Thoracic aorta (tissue), 2 donors: ENCODE results near the gene C2CD3. TPM values are rescaled to one million over a fixed set of nuclear protein-coding genes. Genes with fewer than 3 reads are reported as not detected.
"Not testable (repeated sequence)": the region's sequence is repeated elsewhere in the genome, so short reads cannot be mapped to it uniquely, and the experiment has no call there.

Experiments
- ATAC-seq: fragments of 150-250 bp; one replicate; pipeline ENCODE4 v1.8.0; 2017; ENCODE audit warnings: low read depth; ENCODE audit not compliant: insufficient number of reproducible peaks, low FRiP score
- DNase-seq: peaks from one replicate; pipeline ENCODE4 v3.0.0-alpha.2; 2020; ENCODE audit warnings: low spot score
- H3K27ac ChIP-seq, 2 donors: fragments of 200-600 bp; sonication (generic); 1 replicate in 1 of 2; 2 replicates in 1 of 2; pipeline ENCODE4 v1.5.1; 2016; ENCODE audit warnings: mild to moderate bottlenecking in 2 of 2, moderate library complexity in 2 of 2
- H3K27me3 ChIP-seq: fragments of 200-600 bp; sonication (generic); replicated peaks from 2 replicates; pipeline ENCODE4 v1.6.0; 2016; ENCODE audit warnings: mild to moderate bottlenecking; ENCODE audit not compliant: insufficient read depth
- H3K36me3 ChIP-seq: fragments of 200-600 bp; sonication (generic); one replicate; pipeline ENCODE4 v1.5.1; 2016
- H3K4me1 ChIP-seq, 2 donors: fragments of 200-600 bp; sonication (generic); 1 replicate in 1 of 2; 2 replicates in 1 of 2; pipeline versions ENCODE4 v1.5.1 to v1.6.0; 2016; ENCODE audit warnings: low read depth in 2 of 2, mild to moderate bottlenecking in 1 of 2; ENCODE audit not compliant: control insufficient read depth in 1 of 2
- H3K4me3 ChIP-seq: fragments of 200-600 bp; sonication (generic); 2 replicates; pipeline ENCODE4 v1.5.1; 2016; ENCODE audit warnings: mild to moderate bottlenecking
- H3K9me3 ChIP-seq: fragments of 200-600 bp; sonication (generic); 2 replicates; pipeline ENCODE4 v1.5.1; 2016
- CTCF ChIP-seq: fragments of 200-600 bp; sonication (generic); IDR thresholded peaks from one replicate; pipeline ENCODE4 v1.5.1; 2019; ENCODE audit warnings: antibody characterized with exemption
- total RNA-seq, 2 donors: library from RNA; depleted of rRNA; stranded (reverse); fragments of >200 nt; gene quantifications; one replicate each; pipeline versions ENCODE4 v1.1.0 to v1.2.3, GENCODE V29; 2016

Gene C2CD3
- total RNA-seq, 2 donors from 2014 or later = 23.7 to 30.6 TPM

- no peak for DNase-seq
- H3K9me3 ChIP-seq = no peaks in the 10 kb centered on the region
- ATAC-seq = no peak
- no peak overlapping the region for H3K27ac ChIP-seq
- no peaks in the 10 kb centered on the region for H3K27me3 ChIP-seq
- no peak for TF ChIP-seq CTCF
- peaks cover 18% of the 10 kb centered on the region for H3K36me3 ChIP-seq
- no peaks in the 10 kb centered on the region for H3K4me1 ChIP-seq
- no peak overlapping the region for H3K4me3 ChIP-seq
These were observed 101.4 kb downstream of the C2CD3 start for GRCh38 chr11:74069146-74070046.

DNA sequence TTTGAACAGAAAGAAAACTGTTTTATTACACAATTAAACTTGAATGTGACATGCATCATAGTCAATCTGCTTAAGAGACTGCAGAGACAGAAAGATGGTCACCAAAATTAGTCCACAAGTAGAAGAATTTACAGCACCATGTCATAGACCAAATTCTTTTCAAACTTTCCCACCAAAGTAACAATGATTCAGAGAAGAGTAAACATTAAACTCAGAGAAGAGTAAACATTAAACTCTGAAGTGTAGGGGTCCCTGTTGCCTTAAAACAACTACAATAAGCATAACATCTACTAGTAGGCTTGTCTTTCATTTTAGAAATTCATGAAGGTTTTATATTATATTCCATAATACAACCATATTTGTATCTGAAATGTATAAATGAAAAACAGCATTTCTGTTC lies 104.1 kb downstream of the C2CD3 start:
- not testable (repeated sequence) for ATAC-seq, DNase-seq

GRCh38 chr11:74065534-74065933 lies 105.3 kb downstream of the C2CD3 start:
- not testable (repeated sequence) for DNase-seq, H3K4me3 ChIP-seq, H3K4me1 ChIP-seq, H3K27me3 ChIP-seq, ATAC-seq, H3K27ac ChIP-seq, H3K36me3 ChIP-seq, H3K9me3 ChIP-seq

More for the DNA sequence above, 104.1 kb downstream of the C2CD3 start:
- not testable (repeated sequence) for H3K27me3 ChIP-seq, H3K36me3 ChIP-seq, H3K9me3 ChIP-seq, H3K4me3 ChIP-seq, H3K4me1 ChIP-seq, H3K27ac ChIP-seq

GRCh38 chr11:74063628-74064027 lies 107.2 kb downstream of the C2CD3 start:
- ATAC-seq, H3K27me3 ChIP-seq, H3K4me3 ChIP-seq, H3K36me3 ChIP-seq, H3K9me3 ChIP-seq, H3K27ac ChIP-seq, H3K4me1 ChIP-seq, DNase-seq: not testable (repeated sequence)

DNA sequence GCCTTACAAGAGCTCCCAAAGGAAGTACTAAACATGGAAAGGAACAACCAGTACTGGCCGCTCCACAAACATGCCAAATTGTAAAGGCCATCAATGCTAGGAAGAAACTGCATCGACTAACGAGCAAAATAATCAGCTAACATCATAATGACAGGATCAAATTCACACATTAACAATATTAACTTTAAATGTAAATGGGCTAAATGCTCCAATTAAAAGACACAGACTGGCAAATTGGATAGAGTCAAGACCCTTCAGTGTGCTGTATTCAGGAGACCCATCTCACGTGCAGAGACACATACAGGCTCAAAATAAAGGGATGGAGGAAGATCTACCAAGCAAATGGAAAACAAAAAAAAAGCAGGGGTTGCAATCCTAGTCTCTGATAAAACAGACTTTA lies 109.2 kb downstream of the C2CD3 start:
- H3K27ac ChIP-seq, H3K4me3 ChIP-seq, H3K4me1 ChIP-seq, ATAC-seq, DNase-seq, H3K27me3 ChIP-seq, H3K36me3 ChIP-seq, H3K9me3 ChIP-seq: not testable (repeated sequence)

DNA sequence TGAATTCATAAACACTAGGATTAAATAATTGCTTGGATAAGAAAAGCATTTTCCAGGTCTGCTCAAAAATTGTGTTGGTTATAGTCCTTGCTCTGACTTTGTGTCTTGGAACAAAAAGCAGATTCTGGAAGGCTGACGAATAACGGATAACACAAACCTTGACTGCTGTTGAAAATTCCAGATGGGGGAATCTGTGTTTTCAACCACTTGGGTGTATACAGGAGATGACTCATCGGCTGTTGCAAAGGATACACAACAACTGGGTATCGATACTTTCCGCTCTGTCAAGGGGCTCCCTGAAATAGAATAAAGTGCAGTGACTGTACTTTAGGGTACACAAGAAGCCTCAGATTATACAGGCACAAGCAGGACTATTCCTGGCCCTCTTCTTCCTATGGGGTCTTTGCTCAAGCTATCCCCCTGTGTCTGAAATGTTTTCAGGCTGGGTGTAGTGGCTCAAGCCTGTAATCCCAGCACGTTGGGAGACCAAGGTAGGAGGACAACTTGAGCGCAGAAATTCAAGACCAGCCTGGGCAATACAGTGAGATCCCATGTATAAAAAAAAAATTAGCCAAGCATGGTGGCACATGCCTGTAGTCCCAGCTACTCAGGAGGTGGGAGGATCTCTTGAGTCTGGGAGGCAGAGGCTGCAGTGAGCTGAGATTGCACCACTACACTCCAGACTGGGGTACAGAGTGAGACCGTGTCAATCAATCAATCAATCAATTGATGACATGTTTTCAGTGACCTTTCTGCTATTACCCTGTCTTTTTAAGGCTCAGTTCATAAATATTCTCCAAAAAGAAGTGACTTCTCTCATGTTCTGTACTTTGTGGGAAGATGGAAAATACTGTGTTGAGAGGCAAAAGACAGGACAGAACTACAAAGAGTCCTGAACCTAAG lies 113.3 kb downstream of the C2CD3 start:
- no peaks in the 10 kb centered on the region for H3K4me1 ChIP-seq
- TF ChIP-seq CTCF = no peak
- H3K9me3 ChIP-seq = no peaks in the 10 kb centered on the region
- no peak overlapping the region for H3K27ac ChIP-seq
- DNase-seq = no peak
- no peak overlapping the region for H3K4me3 ChIP-seq
- no peaks in the 10 kb centered on the region for H3K36me3 ChIP-seq
- no peaks in the 10 kb centered on the region for H3K27me3 ChIP-seq
- no peak for ATAC-seq

DNA sequence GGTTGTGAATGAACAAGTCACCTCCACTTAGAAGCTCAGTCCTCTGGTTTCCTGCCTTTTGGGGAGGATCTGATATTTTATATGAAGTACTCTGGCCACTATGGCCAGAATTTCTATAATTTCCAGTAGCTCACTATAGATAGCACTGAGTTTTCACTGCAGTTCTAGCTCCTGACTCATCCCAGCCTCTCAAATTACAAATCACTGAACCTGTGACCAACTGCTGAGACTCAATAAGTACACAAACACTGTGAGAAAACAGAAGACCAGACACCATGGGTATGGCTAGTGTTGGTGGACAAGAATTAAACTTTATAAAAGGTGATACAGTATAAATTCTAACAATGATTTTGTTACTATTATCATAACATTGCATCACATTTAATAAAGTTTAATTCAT lies 114.9 kb downstream of the C2CD3 start:
- no peak for TF ChIP-seq CTCF
- no peaks in the 10 kb centered on the region for H3K36me3 ChIP-seq
- DNase-seq (no peak), ATAC-seq (no peak)
- no peaks in the 10 kb centered on the region for H3K27me3 ChIP-seq
- no peaks in the 10 kb centered on the region for H3K4me1 ChIP-seq
- H3K4me3 ChIP-seq = no peak overlapping the region
- no peak overlapping the region for H3K27ac ChIP-seq
- no peaks in the 10 kb centered on the region for H3K9me3 ChIP-seq
